Measurements from ENCODE around the gene RMDN2. TPM values are rescaled to one million over a fixed set of nuclear protein-coding genes. Genes with fewer than 3 reads are reported as not detected.

RMDN2 gene
- total RNA-seq, 2 donors from 2014 or later = 3.7 to 7.4 TPM

DNA sequence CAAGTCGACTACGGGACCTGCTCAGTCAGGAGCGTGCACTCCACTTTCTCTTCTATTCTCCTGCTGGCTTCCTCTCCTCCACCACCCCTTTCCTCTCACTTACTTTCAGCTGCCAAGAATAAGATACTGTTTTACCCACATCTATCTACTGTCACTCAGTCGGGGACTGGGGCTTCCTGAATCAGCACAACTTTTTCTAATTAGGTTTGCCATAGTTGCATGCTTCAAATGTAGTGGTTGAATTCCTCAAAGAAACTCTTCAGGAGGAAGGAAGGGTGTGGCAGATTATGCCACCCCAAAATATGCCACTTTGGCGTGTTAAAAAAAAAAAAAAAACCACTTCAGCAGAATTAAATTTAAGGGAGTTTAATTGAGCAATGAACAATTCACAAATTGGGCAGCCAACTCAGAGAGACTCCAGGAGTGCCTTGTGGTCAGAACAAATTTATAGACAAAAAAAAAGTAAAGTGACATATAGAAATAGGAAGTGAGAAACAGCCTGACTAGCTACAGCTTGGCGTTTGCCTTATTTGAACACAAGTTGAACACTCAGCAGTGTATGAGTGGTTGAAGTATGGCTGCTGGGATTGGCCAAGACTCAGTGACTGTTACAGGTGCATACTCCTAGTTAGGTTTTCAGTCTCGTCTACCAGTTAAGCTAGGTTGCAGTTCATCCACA is 32.5 kb upstream of the RMDN2 start:
- Histone ChIP-seq H3K27me3 (replicated peaks; ENCODE audit: insufficient read depth) (no peaks in the 10 kb centered on the region), H3K36me3 (no peaks in the 10 kb centered on the region), H3K4me3 (no peak overlapping the region), H3K27ac (no peak overlapping the region), H3K9me3 (no peaks in the 10 kb centered on the region), H3K4me1 (ENCODE audit: control insufficient read depth in 1 of 2, low read depth in 2 of 2) (peaks cover 0 to 5% of the 10 kb centered on the region in 2 donors)
- TF ChIP-seq, protein P1, sequence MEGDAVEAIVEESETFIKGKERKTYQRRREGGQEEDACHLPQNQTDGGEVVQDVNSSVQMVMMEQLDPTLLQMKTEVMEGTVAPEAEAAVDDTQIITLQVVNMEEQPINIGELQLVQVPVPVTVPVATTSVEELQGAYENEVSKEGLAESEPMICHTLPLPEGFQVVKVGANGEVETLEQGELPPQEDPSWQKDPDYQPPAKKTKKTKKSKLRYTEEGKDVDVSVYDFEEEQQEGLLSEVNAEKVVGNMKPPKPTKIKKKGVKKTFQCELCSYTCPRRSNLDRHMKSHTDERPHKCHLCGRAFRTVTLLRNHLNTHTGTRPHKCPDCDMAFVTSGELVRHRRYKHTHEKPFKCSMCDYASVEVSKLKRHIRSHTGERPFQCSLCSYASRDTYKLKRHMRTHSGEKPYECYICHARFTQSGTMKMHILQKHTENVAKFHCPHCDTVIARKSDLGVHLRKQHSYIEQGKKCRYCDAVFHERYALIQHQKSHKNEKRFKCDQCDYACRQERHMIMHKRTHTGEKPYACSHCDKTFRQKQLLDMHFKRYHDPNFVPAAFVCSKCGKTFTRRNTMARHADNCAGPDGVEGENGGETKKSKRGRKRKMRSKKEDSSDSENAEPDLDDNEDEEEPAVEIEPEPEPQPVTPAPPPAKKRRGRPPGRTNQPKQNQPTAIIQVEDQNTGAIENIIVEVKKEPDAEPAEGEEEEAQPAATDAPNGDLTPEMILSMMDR (IDR thresholded peaks at IDR 0.05) = no peak
- ATAC-seq (ENCODE audit: insufficient number of reproducible peaks, low FRiP score, low read depth) (no peak), DNase-seq (ENCODE audit: low spot score) (no peak)

DNA sequence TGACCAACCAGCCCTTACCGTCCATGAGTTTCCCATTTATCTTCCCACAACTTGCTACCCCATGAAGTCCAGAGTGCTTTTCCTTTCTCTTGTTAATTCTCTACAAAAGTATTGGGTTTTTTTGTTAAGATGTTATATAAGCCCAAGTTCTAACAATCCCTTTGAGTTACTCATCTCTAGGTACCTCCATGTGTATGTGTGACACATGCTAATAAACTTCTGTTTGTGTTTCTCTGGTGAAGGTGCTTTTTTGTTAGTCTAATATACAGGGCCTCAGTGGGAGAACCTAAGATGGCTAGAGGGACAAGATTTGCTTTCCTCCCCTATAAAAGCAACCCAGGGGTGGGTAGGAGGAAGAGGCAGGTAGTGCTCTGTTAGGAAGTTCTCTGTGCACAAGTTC is 31.8 kb upstream of the RMDN2 start:
- H3K9me3 ChIP-seq = no peaks in the 10 kb centered on the region
- H3K4me1 ChIP-seq (ENCODE audit: control insufficient read depth in 1 of 2, low read depth in 2 of 2) = peaks cover 0 to 5% of the 10 kb centered on the region in 2 donors
- no peaks in the 10 kb centered on the region for H3K36me3 ChIP-seq
- no peak for DNase-seq (ENCODE audit: low spot score)
- TF ChIP-seq, protein P1 (IDR thresholded peaks at IDR 0.05) = no peak
- ATAC-seq (ENCODE audit: insufficient number of reproducible peaks, low FRiP score, low read depth) = no peak
- no peak overlapping the region for H3K4me3 ChIP-seq
- H3K27me3 ChIP-seq (replicated peaks; ENCODE audit: insufficient read depth) = no peaks in the 10 kb centered on the region
- no peak overlapping the region for H3K27ac ChIP-seq

DNA sequence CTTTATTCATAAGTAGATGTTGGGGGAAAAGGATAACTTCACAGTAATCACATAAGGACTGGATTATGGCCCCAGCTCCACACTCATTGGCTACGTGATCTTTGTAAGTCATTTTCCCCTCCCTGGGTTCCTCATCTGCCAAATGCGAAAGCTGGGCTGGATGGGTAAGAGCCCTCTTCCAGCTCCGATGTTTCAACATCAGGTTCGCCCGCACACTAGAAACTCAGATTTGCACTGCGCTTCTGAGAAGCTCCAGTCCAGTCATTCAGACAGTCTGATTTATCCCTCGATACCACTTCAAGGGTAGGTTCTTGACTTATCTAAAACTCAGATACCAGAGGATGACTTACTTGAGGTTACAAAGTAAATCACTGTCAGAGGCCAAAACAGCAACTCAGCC is 31.0 kb upstream of the RMDN2 start:
- TF ChIP-seq, protein P1 (IDR thresholded peaks at IDR 0.05) = no peak

DNA sequence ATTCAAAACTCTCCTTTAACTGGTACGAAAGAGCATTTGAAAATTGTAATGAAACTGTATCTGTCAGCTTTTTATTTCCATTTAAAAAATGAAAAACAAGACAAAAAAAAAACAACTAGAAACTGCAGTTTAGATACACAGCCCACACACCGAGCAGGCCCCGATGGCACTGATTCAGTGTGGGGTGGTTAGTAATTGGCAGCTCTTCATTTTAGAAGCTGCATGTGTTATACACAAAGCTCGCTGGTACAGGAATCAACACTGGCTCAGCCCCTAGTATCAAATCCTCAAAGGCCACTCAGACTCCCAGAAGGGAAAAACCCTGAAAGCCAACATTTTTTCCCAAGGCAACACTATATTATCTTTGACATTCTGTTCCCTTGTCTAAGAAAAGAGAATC is 30.5 kb upstream of the RMDN2 start:
- Histone ChIP-seq H3K27ac (no peak overlapping the region), H3K27me3 (replicated peaks; ENCODE audit: insufficient read depth) (no peaks in the 10 kb centered on the region), H3K4me1 (ENCODE audit: control insufficient read depth in 1 of 2, low read depth in 2 of 2) (peaks cover 0 to 5% of the 10 kb centered on the region in 2 donors), H3K9me3 (no peaks in the 10 kb centered on the region), H3K36me3 (no peaks in the 10 kb centered on the region), H3K4me3 (no peak overlapping the region)
- TF ChIP-seq, protein P1 (IDR thresholded peaks at IDR 0.05) = no peak
- ATAC-seq (ENCODE audit: insufficient number of reproducible peaks, low FRiP score, low read depth) (no peak), DNase-seq (ENCODE audit: low spot score) (no peak)

More for the DNA sequence above, 31.0 kb upstream of the RMDN2 start:
- Histone ChIP-seq H3K9me3 (no peaks in the 10 kb centered on the region), H3K4me1 (ENCODE audit: control insufficient read depth in 1 of 2, low read depth in 2 of 2) (peaks cover 0 to 5% of the 10 kb centered on the region in 2 donors), H3K27me3 (replicated peaks; ENCODE audit: insufficient read depth) (no peaks in the 10 kb centered on the region), H3K4me3 (no peak overlapping the region), H3K36me3 (no peaks in the 10 kb centered on the region), H3K27ac (no peak overlapping the region)
- DNase-seq (ENCODE audit: low spot score) (no peak), ATAC-seq (ENCODE audit: insufficient number of reproducible peaks, low FRiP score, low read depth) (no peak)

DNA sequence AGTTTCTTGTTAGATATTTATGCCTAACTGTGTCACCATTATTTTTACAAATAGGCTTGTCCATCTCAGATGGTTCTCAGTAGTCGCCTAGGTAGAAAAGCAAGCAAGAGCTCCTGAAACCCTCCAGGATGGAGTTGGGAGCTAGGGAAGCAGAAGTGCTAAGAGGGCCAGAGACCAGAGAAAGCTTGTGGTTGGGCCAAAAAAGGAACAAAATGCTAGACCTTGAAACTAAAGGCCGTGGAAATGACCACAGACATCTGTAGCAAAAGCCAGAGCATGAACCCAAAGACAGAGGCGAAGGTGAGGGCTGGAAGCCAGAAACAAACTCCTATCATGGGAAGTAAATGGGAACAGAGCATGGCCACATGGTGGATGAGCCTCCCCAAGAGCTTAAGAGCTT is 29.9 kb upstream of the RMDN2 start:
- Histone ChIP-seq H3K27me3 (replicated peaks; ENCODE audit: insufficient read depth) (no peaks in the 10 kb centered on the region), H3K27ac (no peak overlapping the region), H3K4me3 (no peak overlapping the region), H3K36me3 (no peaks in the 10 kb centered on the region), H3K4me1 (ENCODE audit: control insufficient read depth in 1 of 2, low read depth in 2 of 2) (peaks cover 0 to 5% of the 10 kb centered on the region in 2 donors), H3K9me3 (no peaks in the 10 kb centered on the region)
- ATAC-seq (ENCODE audit: insufficient number of reproducible peaks, low FRiP score, low read depth) = no peak
- TF ChIP-seq, protein P1 (IDR thresholded peaks at IDR 0.05) = no peak
- no peak for DNase-seq (ENCODE audit: low spot score)

Measured in thoracic aorta (tissue), 2 donors.